ENCODE results near the gene ANAPC15. TPM values are rescaled to one million over a fixed set of nuclear protein-coding genes. Genes with fewer than 3 reads are reported as not detected.
A peak's percentile ranks its signal among the peaks of the same experiment; 100 is the strongest.

ANAPC15 gene
- total and polyA plus RNA-seq, 9 of the 15 experiments (the other 6 are each of a cell fraction or from before 2014, with no cell fraction given): 53.0 to 254 (median 75.7) TPM

- TF ChIP-seq MYC (IDR thresholded peaks at IDR 0.05; ENCODE audit: low read depth, low read length) (peak; percentile 71), MYC (CRISPR knock-in tag; IDR thresholded peaks at IDR 0.05; ENCODE audit: borderline replicate concordance, low read depth) (0 out of 2 replicates have a peak, but pooled peaks have one; percentile 17), ZMIZ1 (IDR thresholded peaks at IDR 0.05; ENCODE audit: low read depth in 2 of 2, low read length in 2 of 2) (peak in 1 of 2 experiments; percentile 53; a peak in 1 of 4 replicates), GTF2F1 (IDR thresholded peaks at IDR 0.05; ENCODE audit: low read depth, low read length) (no peak), NRF1 (conservative IDR thresholded peaks at IDR 0.05 in 1 of 2, IDR thresholded peaks at IDR 0.05 in 1 of 2) (peak; percentile 92 to 94), CTBP1 (IDR thresholded peaks at IDR 0.05; ENCODE audit: borderline replicate concordance) (peak; percentile 77), CTCFL (IDR thresholded peaks at IDR 0.05; ENCODE audit: borderline replicate concordance, insufficient read depth, low read depth, low read length, poor library complexity, severe bottlenecking) (no peak), HLTF (IDR thresholded peaks at IDR 0.05) (no peak; the same call in 1 of the 2 replicates), RFX7 (CRISPR knock-in tag; IDR thresholded peaks at IDR 0.05) (no peak), ILK (tag; IDR thresholded peaks at IDR 0.05; ENCODE audit: borderline replicate concordance, low read depth) (no peak), RBM15 (IDR thresholded peaks at IDR 0.05; ENCODE audit: insufficient read depth, low read length) (no peak), E2F3 (CRISPR knock-in tag; IDR thresholded peaks at IDR 0.05) (no peak), SMC3 (conservative IDR thresholded peaks at IDR 0.05; ENCODE audit: insufficient read depth, low read depth, low read length) (no peak), PRDM10 (IDR thresholded peaks at IDR 0.05; ENCODE audit: partially characterized antibody) (peak; percentile 40), MYBL2 (IDR thresholded peaks at IDR 0.05; ENCODE audit: low read depth) (no peak), MYBL2 (CRISPR knock-in tag; IDR thresholded peaks at IDR 0.05; ENCODE audit: borderline replicate concordance) (no peak), ZNF354B (CRISPR knock-in tag; IDR thresholded peaks at IDR 0.05) (no peak), ZNF551 (CRISPR knock-in tag; IDR thresholded peaks at IDR 0.05) (no peak), ZNF75A (CRISPR knock-in tag; IDR thresholded peaks at IDR 0.05) (no peak)
Measured at GRCh38 chr11:72112143-72112977, at the start of gene ANAPC15 (continued).
